ENCODE results near the gene SGMS2.

DNA sequence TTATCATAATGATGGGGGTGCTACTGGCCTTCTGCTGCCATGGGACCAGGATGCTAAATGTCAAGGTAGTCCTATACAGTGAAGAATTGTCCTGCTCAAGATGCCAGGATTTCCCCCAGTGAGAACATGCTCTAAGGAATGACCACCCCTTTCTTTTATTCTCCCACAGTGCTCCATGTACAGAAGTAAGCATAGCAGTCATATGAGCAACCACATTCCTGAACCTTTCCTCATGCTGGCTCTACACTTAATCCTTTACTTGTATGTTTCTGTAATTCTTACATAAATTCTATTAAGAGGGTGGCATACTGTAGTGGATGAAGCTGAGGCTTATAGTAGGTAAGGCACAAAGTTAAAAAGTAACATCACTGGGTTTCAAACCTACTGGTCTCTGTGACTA lies 126.8 kb downstream of the SGMS2 start:
- TF ChIP-seq EZH2 (IDR thresholded peaks at IDR 0.05; ENCODE audit: low read length, unreplicated experiment): no peak
- TF ChIP-seq, protein P1, sequence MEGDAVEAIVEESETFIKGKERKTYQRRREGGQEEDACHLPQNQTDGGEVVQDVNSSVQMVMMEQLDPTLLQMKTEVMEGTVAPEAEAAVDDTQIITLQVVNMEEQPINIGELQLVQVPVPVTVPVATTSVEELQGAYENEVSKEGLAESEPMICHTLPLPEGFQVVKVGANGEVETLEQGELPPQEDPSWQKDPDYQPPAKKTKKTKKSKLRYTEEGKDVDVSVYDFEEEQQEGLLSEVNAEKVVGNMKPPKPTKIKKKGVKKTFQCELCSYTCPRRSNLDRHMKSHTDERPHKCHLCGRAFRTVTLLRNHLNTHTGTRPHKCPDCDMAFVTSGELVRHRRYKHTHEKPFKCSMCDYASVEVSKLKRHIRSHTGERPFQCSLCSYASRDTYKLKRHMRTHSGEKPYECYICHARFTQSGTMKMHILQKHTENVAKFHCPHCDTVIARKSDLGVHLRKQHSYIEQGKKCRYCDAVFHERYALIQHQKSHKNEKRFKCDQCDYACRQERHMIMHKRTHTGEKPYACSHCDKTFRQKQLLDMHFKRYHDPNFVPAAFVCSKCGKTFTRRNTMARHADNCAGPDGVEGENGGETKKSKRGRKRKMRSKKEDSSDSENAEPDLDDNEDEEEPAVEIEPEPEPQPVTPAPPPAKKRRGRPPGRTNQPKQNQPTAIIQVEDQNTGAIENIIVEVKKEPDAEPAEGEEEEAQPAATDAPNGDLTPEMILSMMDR (conservative IDR thresholded peaks at IDR 0.05; ENCODE audit: low read depth, low read length): no peak

Data from PC-3 (cell line).